Neural cell (in vitro differentiated cells): Measurements from ENCODE around the gene SPPL3. TPM values are rescaled to one million over a fixed set of nuclear protein-coding genes. Genes with fewer than 3 reads are reported as not detected.

Experiments
- H2AFZ ChIP-seq: fragments of 200-600, 300-800 bp; sonication (generic), shearing (Covaris generic); 2 replicates; pipeline ENCODE4 v1.6.0; 2014; ENCODE audit warnings: low read depth, mild to moderate bottlenecking, antibody characterized with exemption, low read length, moderate library complexity
- H3F3A ChIP-seq: fragments of 200-600 bp; shearing (Covaris generic); 2 replicates; pipeline ENCODE4 v1.6.1; 2016; ENCODE audit warnings: mild to moderate bottlenecking, moderate library complexity, mixed read lengths, antibody characterized with exemption, low read length; ENCODE audit not compliant: insufficient read depth, poor library complexity, severe bottlenecking
- H3K27ac ChIP-seq: fragments of 200-600, 300-800 bp; sonication (generic), shearing (Covaris generic); 2 replicates; pipeline ENCODE4 v1.5.1; 2014; ENCODE audit warnings: mild to moderate bottlenecking, low read length, moderate library complexity
- H3K27me3 ChIP-seq: fragments of 300-800, 200-600 bp; sonication (generic), shearing (Covaris generic); 2 replicates; pipeline ENCODE4 v1.6.0; 2014; ENCODE audit warnings: mild to moderate bottlenecking, low read depth, low read length, moderate library complexity; ENCODE audit not compliant: insufficient read depth
- H3K36me3 ChIP-seq: fragments of 300-800, 200-600 bp; sonication (generic), shearing (Covaris generic); 2 replicates; pipeline ENCODE4 v1.5.1; 2014; ENCODE audit warnings: mild to moderate bottlenecking, antibody characterized with exemption, low read length, moderate library complexity; ENCODE audit not compliant: insufficient read depth
- H3K4me2 ChIP-seq: fragments of 300-800, 200-600 bp; sonication (generic), shearing (Covaris generic); 2 replicates; pipeline ENCODE4 v1.6.0; 2014; ENCODE audit warnings: mild to moderate bottlenecking, low read length
- H3K4me3 ChIP-seq: fragments of 300-800, 200-600 bp; sonication (generic), shearing (Covaris generic); 2 replicates; pipeline ENCODE4 v1.5.1; 2014; ENCODE audit warnings: mild to moderate bottlenecking, low read length, moderate library complexity
- H3K79me2 ChIP-seq: fragments of 200-600 bp; shearing (Covaris generic); replicated peaks from 2 replicates; pipeline ENCODE4 v1.6.0; 2014; ENCODE audit warnings: mild to moderate bottlenecking, low read length, moderate library complexity; ENCODE audit not compliant: insufficient read depth
- H3K9ac ChIP-seq: fragments of 300-800, 200-600 bp; sonication (generic), shearing (Covaris generic); 2 replicates; pipeline ENCODE4 v1.6.1; 2016; ENCODE audit warnings: mild to moderate bottlenecking, low read length, mixed read lengths
- H3K9me2 ChIP-seq: fragments of 200-600 bp; shearing (Covaris generic); 2 replicates; pipeline ENCODE4 v1.6.1; 2016; ENCODE audit warnings: mild to moderate bottlenecking, low read length, mixed read lengths; ENCODE audit not compliant: insufficient read depth
- H3K9me3 ChIP-seq: fragments of 200-600, 300-800 bp; sonication (generic), shearing (Covaris generic); 2 replicates; pipeline ENCODE4 v1.6.1; 2016; ENCODE audit warnings: mild to moderate bottlenecking, mixed run types, low read length, moderate library complexity, mixed read lengths
- H4K20me1 ChIP-seq: fragments of 200-600 bp; shearing (Covaris generic); 2 replicates; pipeline ENCODE4 v1.6.1; 2016; ENCODE audit warnings: mild to moderate bottlenecking, mixed run types; ENCODE audit not compliant: insufficient read depth
- CTCF ChIP-seq: fragments of 450-650 bp; IDR thresholded peaks from 2 replicates; pipeline ENCODE4 v1.5.1; 2014; ENCODE audit warnings: antibody characterized with exemption, mild to moderate bottlenecking, moderate library complexity; ENCODE audit not compliant: poor library complexity, severe bottlenecking
- EP300 ChIP-seq: fragments of 450-650 bp; conservative IDR thresholded peaks from 2 replicates; pipeline ENCODE4 v1.6.1; 2014; ENCODE audit warnings: antibody characterized with exemption, mild to moderate bottlenecking, moderate library complexity; ENCODE audit not compliant: poor library complexity, severe bottlenecking
- EZH2 ChIP-seq: fragments of 200-600, 300-800 bp; shearing (Covaris generic), sonication (generic); IDR thresholded peaks from 2 replicates; pipeline ENCODE4 v1.6.1; 2014; ENCODE audit warnings: antibody characterized with exemption, low read length, borderline replicate concordance, mild to moderate bottlenecking; ENCODE audit not compliant: insufficient read depth, poor library complexity, severe bottlenecking
- MXI1 ChIP-seq: fragments of 450-650 bp; conservative IDR thresholded peaks from 2 replicates; pipeline ENCODE4 v1.6.1; 2014; ENCODE audit warnings: antibody characterized with exemption, mild to moderate bottlenecking; ENCODE audit not compliant: poor library complexity, severe bottlenecking
- POLR2AphosphoS5 ChIP-seq: IDR thresholded peaks from 2 replicates; pipeline ENCODE4 v1.6.1; 2012
- RAD21 ChIP-seq: fragments of 450-650 bp; conservative IDR thresholded peaks from 2 replicates; pipeline ENCODE4 v1.6.1; 2014; ENCODE audit warnings: antibody characterized with exemption, mild to moderate bottlenecking, moderate library complexity
- REST ChIP-seq: IDR thresholded peaks from 2 replicates; pipeline ENCODE4 v1.6.1; 2012; ENCODE audit warnings: borderline replicate concordance
- SMC3 ChIP-seq: fragments of 450-650 bp; conservative IDR thresholded peaks from 2 replicates; pipeline ENCODE4 v1.6.1; 2014; ENCODE audit warnings: antibody characterized with exemption, mild to moderate bottlenecking, moderate library complexity; ENCODE audit not compliant: poor library complexity
- TAF1 ChIP-seq: IDR thresholded peaks from 2 replicates; pipeline ENCODE4 v1.6.1; 2012; ENCODE audit warnings: low read depth
- polyA plus RNA-seq: library from polyadenylated mRNA; depleted of rRNA; stranded (reverse); fragments of >200 nt; gene quantifications from 2 replicates; pipeline ENCODE4 v1.2.3, GENCODE V29; 2014

SPPL3 gene
- polyA plus RNA-seq, 1 donor from 2014 or later, result 21.3 TPM

DNA sequence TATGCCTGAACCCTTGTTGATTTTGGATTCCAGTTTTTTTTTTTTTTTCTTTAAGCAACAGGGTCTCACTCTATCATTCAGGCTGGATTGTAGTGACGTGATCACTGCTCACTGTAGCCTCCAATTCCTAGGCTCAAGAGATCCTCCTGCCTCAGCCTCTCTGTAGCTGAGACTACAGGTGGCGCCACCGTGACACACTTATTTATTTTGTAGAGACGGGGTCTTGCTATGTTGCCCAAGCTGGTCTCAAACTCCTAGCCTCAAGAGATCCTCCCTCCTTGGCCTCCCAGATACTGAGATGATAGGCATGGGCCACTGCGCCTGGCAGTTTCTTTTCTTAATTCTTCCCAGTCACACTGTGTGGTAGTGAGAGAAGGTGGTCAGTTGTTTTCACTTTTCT is 153.4 kb downstream of the SPPL3 start:
- Histone ChIP-seq H3F3A (no peaks in the 10 kb centered on the region), H3K9me3 (no peaks in the 10 kb centered on the region), H3K9me2 (no peaks in the 10 kb centered on the region), H3K27me3 (no peaks in the 10 kb centered on the region), H3K36me3 (no peaks in the 10 kb centered on the region), H4K20me1 (no peaks in the 10 kb centered on the region), H3K27ac (no peak overlapping the region), H3K4me2 (no peak overlapping the region), H3K4me3 (no peak overlapping the region), H3K9ac (no peak overlapping the region), H3K79me2 (no peaks in the 10 kb centered on the region), H2AFZ (no peak overlapping the region)
- TF ChIP-seq EZH2 (no peak), MXI1 (no peak), REST (no peak), TAF1 (no peak), RAD21 (no peak), EP300 (no peak), POLR2AphosphoS5 (no peak), CTCF (no peak), SMC3 (no peak)

GRCh38 chr12:120749256-120749655 is 154.9 kb downstream of the SPPL3 start:
- no peak overlapping the region for H2AFZ ChIP-seq
- H3K27me3 ChIP-seq, result no peaks in the 10 kb centered on the region
- no peak overlapping the region for H3K9ac ChIP-seq
- no peaks in the 10 kb centered on the region for H3K36me3 ChIP-seq
- H3F3A ChIP-seq, result no peaks in the 10 kb centered on the region
- no peaks in the 10 kb centered on the region for H3K79me2 ChIP-seq
- no peak for TF ChIP-seq MXI1
- TF ChIP-seq REST, result no peak
- TF ChIP-seq EP300, result no peak
- no peak for TF ChIP-seq EZH2
- TF ChIP-seq CTCF, result no peak
- no peaks in the 10 kb centered on the region for H3K9me2 ChIP-seq
- H3K27ac ChIP-seq, result no peak overlapping the region
- no peak overlapping the region for H3K4me2 ChIP-seq
- no peaks in the 10 kb centered on the region for H3K9me3 ChIP-seq
- no peak overlapping the region for H3K4me3 ChIP-seq
- no peaks in the 10 kb centered on the region for H4K20me1 ChIP-seq
